Measurements from ENCODE around the gene POLE. TPM values are rescaled to one million over a fixed set of nuclear protein-coding genes. Genes with fewer than 3 reads are reported as not detected.

The POLE gene
- total RNA-seq, 1 donor from 2014 or later = 56.7 TPM

DNA sequence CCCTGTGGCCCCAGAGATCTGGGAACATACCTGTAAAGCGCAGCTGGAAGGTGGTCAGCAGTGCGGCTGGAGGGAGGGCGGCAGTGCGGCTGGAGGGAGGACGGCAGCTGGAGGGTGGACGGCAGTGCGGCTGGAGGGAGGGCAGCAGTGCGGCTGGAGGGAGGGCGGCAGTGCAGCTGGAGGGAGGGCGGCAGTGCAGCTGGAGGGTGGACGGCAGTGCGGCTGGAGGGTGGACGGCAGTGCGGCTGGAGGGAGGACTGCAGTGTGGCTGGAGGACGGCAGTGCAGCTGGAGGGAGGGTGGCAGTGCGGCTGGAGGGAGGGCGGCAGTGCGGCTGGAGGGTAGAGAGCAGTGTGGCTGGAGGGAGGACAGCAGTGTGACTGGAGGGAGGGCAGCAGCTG is 100.2 kb downstream of the POLE start:
- H3K27me3 ChIP-seq = no peaks in the 10 kb centered on the region
- H3K36me3 ChIP-seq = peaks cover 0 to 6% of the 10 kb centered on the region in 2 donors
- DNase-seq (ENCODE audit: extremely low spot score in 2 of 2) = no peak
- no peaks in the 10 kb centered on the region for H3K9me3 ChIP-seq
- H3K4me1 ChIP-seq = no peaks in the 10 kb centered on the region
- H3K4me3 ChIP-seq = no peak overlapping the region
- no peak overlapping the region for H3K27ac ChIP-seq
- TF ChIP-seq POLR2AphosphoS5 (IDR thresholded peaks at IDR 0.05; ENCODE audit: insufficient read depth in 1 of 2, low read depth in 1 of 2) = no peak
- TF ChIP-seq, protein P1, sequence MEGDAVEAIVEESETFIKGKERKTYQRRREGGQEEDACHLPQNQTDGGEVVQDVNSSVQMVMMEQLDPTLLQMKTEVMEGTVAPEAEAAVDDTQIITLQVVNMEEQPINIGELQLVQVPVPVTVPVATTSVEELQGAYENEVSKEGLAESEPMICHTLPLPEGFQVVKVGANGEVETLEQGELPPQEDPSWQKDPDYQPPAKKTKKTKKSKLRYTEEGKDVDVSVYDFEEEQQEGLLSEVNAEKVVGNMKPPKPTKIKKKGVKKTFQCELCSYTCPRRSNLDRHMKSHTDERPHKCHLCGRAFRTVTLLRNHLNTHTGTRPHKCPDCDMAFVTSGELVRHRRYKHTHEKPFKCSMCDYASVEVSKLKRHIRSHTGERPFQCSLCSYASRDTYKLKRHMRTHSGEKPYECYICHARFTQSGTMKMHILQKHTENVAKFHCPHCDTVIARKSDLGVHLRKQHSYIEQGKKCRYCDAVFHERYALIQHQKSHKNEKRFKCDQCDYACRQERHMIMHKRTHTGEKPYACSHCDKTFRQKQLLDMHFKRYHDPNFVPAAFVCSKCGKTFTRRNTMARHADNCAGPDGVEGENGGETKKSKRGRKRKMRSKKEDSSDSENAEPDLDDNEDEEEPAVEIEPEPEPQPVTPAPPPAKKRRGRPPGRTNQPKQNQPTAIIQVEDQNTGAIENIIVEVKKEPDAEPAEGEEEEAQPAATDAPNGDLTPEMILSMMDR (IDR thresholded peaks at IDR 0.05) = no peak
- TF ChIP-seq POLR2A (IDR thresholded peaks at IDR 0.05) = no peak
- intact Hi-C loops (cut with DNase I) = no loop called here

- Histone ChIP-seq H3K4me1 (no peaks in the 10 kb centered on the region), H3K27ac (no peak overlapping the region), H3K4me3 (no peak overlapping the region), H3K36me3 (peaks cover 0 to 6% of the 10 kb centered on the region in 2 donors), H3K9me3 (no peaks in the 10 kb centered on the region), H3K27me3 (no peaks in the 10 kb centered on the region)
- DNase-seq (ENCODE audit: extremely low spot score in 2 of 2) = no peak
- TF ChIP-seq POLR2AphosphoS5 (IDR thresholded peaks at IDR 0.05; ENCODE audit: insufficient read depth in 1 of 2, low read depth in 1 of 2) (no peak), POLR2A (IDR thresholded peaks at IDR 0.05) (no peak)
- TF ChIP-seq, protein P1 (IDR thresholded peaks at IDR 0.05) = no peak
- intact Hi-C loops (cut with DNase I) = no loop called here
Measured at GRCh38 chr12:132585177-132585576, 102.0 kb downstream of the POLE start.

GRCh38 chr12:132584429-132584828 is 102.7 kb downstream of the POLE start:
- no peak for TF ChIP-seq POLR2AphosphoS5 (IDR thresholded peaks at IDR 0.05; ENCODE audit: insufficient read depth in 1 of 2, low read depth in 1 of 2)
- TF ChIP-seq POLR2A (IDR thresholded peaks at IDR 0.05) = no peak
- TF ChIP-seq, protein P1 (IDR thresholded peaks at IDR 0.05) = no peak
- DNase-seq (ENCODE audit: extremely low spot score in 2 of 2) = no peak
- no peaks in the 10 kb centered on the region for H3K9me3 ChIP-seq
- H3K27me3 ChIP-seq = no peaks in the 10 kb centered on the region
- H3K4me3 ChIP-seq = no peak overlapping the region
- no peak overlapping the region for H3K27ac ChIP-seq
- intact Hi-C loops (cut with DNase I) = no loop called here
- H3K4me1 ChIP-seq = no peaks in the 10 kb centered on the region
- H3K36me3 ChIP-seq = peaks cover 0 to 6% of the 10 kb centered on the region in 2 donors

- Histone ChIP-seq H3K27ac (no peak overlapping the region), H3K4me3 (peak overlapping the region; percentile 15 to 50), H3K36me3 (peaks cover 0 to 6% of the 10 kb centered on the region in 2 donors), H3K4me1 (no peaks in the 10 kb centered on the region), H3K27me3 (no peaks in the 10 kb centered on the region), H3K9me3 (no peaks in the 10 kb centered on the region)
- TF ChIP-seq POLR2A (IDR thresholded peaks at IDR 0.05) (no peak), POLR2AphosphoS5 (IDR thresholded peaks at IDR 0.05; ENCODE audit: insufficient read depth in 1 of 2, low read depth in 1 of 2) (no peak)
- TF ChIP-seq, protein P1 (IDR thresholded peaks at IDR 0.05) = no peak
- intact Hi-C loops (cut with DNase I) = no loop called here
- DNase-seq (ENCODE audit: extremely low spot score in 2 of 2) = no peak
Measured at GRCh38 chr12:132583736-132584135, 103.4 kb downstream of the POLE start.

- H3K36me3 ChIP-seq = peaks cover 0 to 6% of the 10 kb centered on the region in 2 donors
- intact Hi-C loops (cut with DNase I) = no loop called here
- H3K4me1 ChIP-seq = no peaks in the 10 kb centered on the region
- TF ChIP-seq, protein P1 (IDR thresholded peaks at IDR 0.05) = no peak
- no peak overlapping the region for H3K27ac ChIP-seq
- H3K27me3 ChIP-seq = no peaks in the 10 kb centered on the region
- peak overlapping the region; percentile 45 to 50 for H3K4me3 ChIP-seq
- DNase-seq (ENCODE audit: extremely low spot score in 2 of 2) = no peak
- H3K9me3 ChIP-seq = no peaks in the 10 kb centered on the region
Measured at GRCh38 chr12:132583411-132583710, 103.8 kb downstream of the POLE start.

All from vagina (tissue), 2 donors.